ENCODE data around the gene SBNO1. TPM values are rescaled to one million over a fixed set of nuclear protein-coding genes. Genes with fewer than 3 reads are reported as not detected.
"Not testable (repeated sequence)": the region's sequence is repeated elsewhere in the genome, so short reads cannot be mapped to it uniquely, and the experiment has no call there.

Gene SBNO1
- total and polyA plus RNA-seq, 4 donors: 4.7 to 28.5 (median 15.3) TPM

- Histone ChIP-seq H3K9ac (ENCODE audit: insufficient read depth in 1 of 2, low read length in 2 of 2) (no peak overlapping the region), H3K4me3 (no peak overlapping the region), H3K27me3 (ENCODE audit: control insufficient read depth in 3 of 3, insufficient read depth in 3 of 3, low read length in 2 of 3) (no peaks in the 10 kb centered on the region), H3K4me1 (ENCODE audit: control insufficient read depth in 5 of 5, insufficient read depth in 5 of 5, low read length in 5 of 5) (peaks cover 0 to 5% (median 2%) of the 10 kb centered on the region in 5 donors), H3K9me3 (ENCODE audit: control insufficient read depth in 4 of 4, insufficient read depth in 3 of 4, low read length in 3 of 4) (peaks cover 0 to 3% (median 0%) of the 10 kb centered on the region in 4 donors), H3K36me3 (ENCODE audit: control insufficient read depth in 4 of 4, insufficient read depth in 4 of 4, low read length in 4 of 4) (peaks cover 5 to 27% (median 20%) of the 10 kb centered on the region in 4 donors), H3K27ac (ENCODE audit: low read depth in 1 of 2, low read length in 1 of 2) (peak overlapping the region in 1 of 2 donors; percentile 87)
- ATAC-seq (ENCODE audit: insufficient read depth, low FRiP score) (no peak), DNase-seq (no peak)
- 92 to 93% methylated on average over 8 of the region's 8 CpGs for WGBS, 2 donors
- TF ChIP-seq, protein P1, sequence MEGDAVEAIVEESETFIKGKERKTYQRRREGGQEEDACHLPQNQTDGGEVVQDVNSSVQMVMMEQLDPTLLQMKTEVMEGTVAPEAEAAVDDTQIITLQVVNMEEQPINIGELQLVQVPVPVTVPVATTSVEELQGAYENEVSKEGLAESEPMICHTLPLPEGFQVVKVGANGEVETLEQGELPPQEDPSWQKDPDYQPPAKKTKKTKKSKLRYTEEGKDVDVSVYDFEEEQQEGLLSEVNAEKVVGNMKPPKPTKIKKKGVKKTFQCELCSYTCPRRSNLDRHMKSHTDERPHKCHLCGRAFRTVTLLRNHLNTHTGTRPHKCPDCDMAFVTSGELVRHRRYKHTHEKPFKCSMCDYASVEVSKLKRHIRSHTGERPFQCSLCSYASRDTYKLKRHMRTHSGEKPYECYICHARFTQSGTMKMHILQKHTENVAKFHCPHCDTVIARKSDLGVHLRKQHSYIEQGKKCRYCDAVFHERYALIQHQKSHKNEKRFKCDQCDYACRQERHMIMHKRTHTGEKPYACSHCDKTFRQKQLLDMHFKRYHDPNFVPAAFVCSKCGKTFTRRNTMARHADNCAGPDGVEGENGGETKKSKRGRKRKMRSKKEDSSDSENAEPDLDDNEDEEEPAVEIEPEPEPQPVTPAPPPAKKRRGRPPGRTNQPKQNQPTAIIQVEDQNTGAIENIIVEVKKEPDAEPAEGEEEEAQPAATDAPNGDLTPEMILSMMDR (IDR thresholded peaks at IDR 0.05; ENCODE audit: control extremely low read depth, extremely low read depth): no peak
Measured at GRCh38 chr12:123251403-123252076, 113.1 kb downstream of the SBNO1 start.

DNA sequence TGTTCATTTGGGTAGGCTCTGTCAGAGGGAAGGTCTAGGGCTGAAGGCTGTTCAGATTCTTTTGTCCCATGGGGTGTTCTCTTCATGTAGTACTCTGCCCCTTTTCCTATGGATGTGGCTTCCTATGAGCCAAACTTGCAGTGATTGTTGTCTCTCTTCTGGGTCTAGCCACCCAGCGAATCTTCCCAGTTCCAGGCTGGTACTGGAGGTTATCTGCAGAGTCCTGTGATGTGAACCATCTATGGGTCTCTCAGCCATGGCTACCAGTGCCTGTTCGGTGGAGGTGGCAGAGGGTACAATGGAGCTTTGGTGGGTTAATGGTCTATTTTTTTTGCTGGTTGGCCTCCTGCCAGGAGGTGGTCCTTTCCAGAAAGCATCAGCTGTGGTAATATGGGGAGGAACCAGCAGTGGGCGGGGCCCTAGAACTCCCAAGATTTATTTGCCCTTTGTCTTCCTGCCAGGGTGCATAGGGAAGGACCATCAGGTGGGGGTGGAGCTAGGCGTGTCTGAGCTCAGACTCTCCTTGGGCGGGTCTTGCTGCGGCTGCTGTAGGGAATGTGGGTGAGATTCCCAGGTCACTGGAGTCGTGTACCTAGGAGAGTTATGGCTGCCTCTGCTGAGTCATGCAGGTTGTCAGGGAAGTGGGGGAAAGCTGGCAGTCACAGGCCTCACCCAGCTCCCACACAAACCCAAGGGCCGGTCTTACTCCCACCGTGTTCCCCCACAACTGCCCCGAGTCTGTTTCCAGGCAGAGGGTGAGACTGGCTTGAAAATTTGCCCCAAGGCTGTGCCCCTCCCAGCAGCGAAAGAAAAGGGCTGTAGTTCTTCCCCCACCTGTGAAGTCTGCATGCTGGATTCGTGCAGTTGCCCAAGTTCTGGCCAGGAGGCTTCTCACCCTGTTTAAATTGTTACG, 113.9 kb downstream of the SBNO1 start:
- Histone ChIP-seq H3K4me3 (no peak overlapping the region), H3K9ac (ENCODE audit: insufficient read depth in 1 of 2, low read length in 2 of 2) (no peak overlapping the region), H3K36me3 (ENCODE audit: control insufficient read depth in 4 of 4, insufficient read depth in 4 of 4, low read length in 4 of 4) (peaks cover 5 to 21% (median 19%) of the 10 kb centered on the region in 4 donors), H3K27ac (ENCODE audit: low read depth in 1 of 2, low read length in 1 of 2) (peak overlapping the region in 1 of 2 donors; percentile 87), H3K9me3 (ENCODE audit: control insufficient read depth in 4 of 4, insufficient read depth in 3 of 4, low read length in 3 of 4) (peaks cover 0 to 3% (median 0%) of the 10 kb centered on the region in 4 donors), H3K27me3 (ENCODE audit: control insufficient read depth in 3 of 3, insufficient read depth in 3 of 3, low read length in 2 of 3) (no peaks in the 10 kb centered on the region), H3K4me1 (ENCODE audit: control insufficient read depth in 5 of 5, insufficient read depth in 5 of 5, low read length in 5 of 5) (peaks cover 0 to 5% (median 2%) of the 10 kb centered on the region in 5 donors)
- ATAC-seq (ENCODE audit: insufficient read depth, low FRiP score): peak; percentile 63
- no peak for DNase-seq
- 57 to 58% methylated on average over 13 of the region's 13 CpGs for WGBS, 2 donors
- TF ChIP-seq, protein P1 (IDR thresholded peaks at IDR 0.05; ENCODE audit: control extremely low read depth, extremely low read depth): no peak

GRCh38 chr12:123248996-123249741, 115.5 kb downstream of the SBNO1 start:
- DNase-seq; H3K9me3 ChIP-seq (ENCODE audit: control insufficient read depth in 4 of 4, insufficient read depth in 3 of 4, low read length in 3 of 4); H3K4me1 ChIP-seq (ENCODE audit: control insufficient read depth in 5 of 5, insufficient read depth in 5 of 5, low read length in 5 of 5); ATAC-seq (ENCODE audit: insufficient read depth, low FRiP score); H3K9ac ChIP-seq (ENCODE audit: insufficient read depth in 1 of 2, low read length in 2 of 2); H3K4me3 ChIP-seq; H3K27ac ChIP-seq (ENCODE audit: low read depth in 1 of 2, low read length in 1 of 2); H3K27me3 ChIP-seq (ENCODE audit: control insufficient read depth in 3 of 3, insufficient read depth in 3 of 3, low read length in 2 of 3): not testable (repeated sequence)
- H3K36me3 ChIP-seq (ENCODE audit: control insufficient read depth in 4 of 4, insufficient read depth in 4 of 4, low read length in 4 of 4): peaks cover 0 to 14% (median 13%) of the 10 kb centered on the region in 4 donors
- WGBS, 2 donors: 96 to 97% methylated on average over 25 to 26 of the region's 26 CpGs

DNA sequence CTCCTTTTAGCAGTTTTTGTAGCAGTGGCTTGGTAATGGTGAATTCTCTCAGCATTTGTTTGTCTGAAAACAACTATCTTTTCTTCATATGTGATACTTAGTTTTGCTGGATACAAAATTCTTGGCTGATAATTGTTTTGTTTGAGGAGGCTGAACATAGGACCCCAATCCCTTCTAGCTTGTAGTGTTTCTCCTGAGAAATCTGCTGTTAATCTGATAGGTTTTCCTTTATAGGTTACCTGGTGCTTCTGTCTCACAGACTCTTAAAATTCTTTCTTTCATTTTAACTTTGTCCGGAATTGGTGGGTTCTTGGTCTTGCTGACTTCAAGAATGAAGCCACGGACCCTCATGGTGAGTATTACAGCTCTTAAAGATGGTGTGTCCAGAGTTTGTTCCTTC, 116.5 kb downstream of the SBNO1 start:
- not testable (repeated sequence) for DNase-seq; H3K36me3 ChIP-seq (ENCODE audit: control insufficient read depth in 4 of 4, insufficient read depth in 4 of 4, low read length in 4 of 4); H3K9me3 ChIP-seq (ENCODE audit: control insufficient read depth in 4 of 4, insufficient read depth in 3 of 4, low read length in 3 of 4); H3K4me1 ChIP-seq (ENCODE audit: control insufficient read depth in 5 of 5, insufficient read depth in 5 of 5, low read length in 5 of 5); H3K9ac ChIP-seq (ENCODE audit: insufficient read depth in 1 of 2, low read length in 2 of 2); H3K27ac ChIP-seq (ENCODE audit: low read depth in 1 of 2, low read length in 1 of 2); ATAC-seq (ENCODE audit: insufficient read depth, low FRiP score); H3K27me3 ChIP-seq (ENCODE audit: control insufficient read depth in 3 of 3, insufficient read depth in 3 of 3, low read length in 2 of 3); H3K4me3 ChIP-seq
- 97% methylated on average over 2 of the region's 2 CpGs for WGBS, 2 donors
